Hepatic stellate cell (primary cell): ENCODE results near the gene FHIT.

Experiments used
- DNase-seq: peaks from one replicate; pipeline ENCODE4 v3.0.0; 2011; ENCODE audit warnings: low spot score

The FHIT gene

DNA sequence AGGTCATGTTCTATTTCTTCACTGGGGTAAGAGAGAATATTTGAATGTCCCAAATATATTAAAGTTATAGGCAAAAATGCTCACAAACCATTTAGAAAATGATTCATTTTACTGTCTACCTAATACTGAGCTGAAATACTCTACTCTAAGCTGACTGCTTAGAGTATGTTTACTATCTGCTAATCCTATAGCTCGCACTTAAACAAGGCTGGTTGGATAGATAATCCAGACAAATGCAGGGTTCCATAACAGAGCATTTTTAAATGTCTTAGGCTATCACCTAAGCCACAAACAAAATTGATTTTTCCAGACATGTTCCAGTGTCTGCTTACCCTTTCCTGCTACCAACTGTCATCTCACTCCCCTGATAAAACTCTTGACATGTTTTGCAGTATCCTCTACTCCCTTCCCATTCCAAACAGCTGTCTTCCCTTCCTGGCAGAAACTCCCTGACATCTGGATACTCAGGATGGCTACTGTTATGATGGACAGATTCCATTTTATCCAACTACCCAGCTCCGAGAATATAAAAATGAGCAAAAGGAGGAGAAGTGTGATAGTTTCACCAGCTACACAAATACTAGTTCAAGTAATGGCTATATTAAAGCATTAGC is 1034.7 kb downstream of the FHIT start:
- no peak for DNase-seq

DNA sequence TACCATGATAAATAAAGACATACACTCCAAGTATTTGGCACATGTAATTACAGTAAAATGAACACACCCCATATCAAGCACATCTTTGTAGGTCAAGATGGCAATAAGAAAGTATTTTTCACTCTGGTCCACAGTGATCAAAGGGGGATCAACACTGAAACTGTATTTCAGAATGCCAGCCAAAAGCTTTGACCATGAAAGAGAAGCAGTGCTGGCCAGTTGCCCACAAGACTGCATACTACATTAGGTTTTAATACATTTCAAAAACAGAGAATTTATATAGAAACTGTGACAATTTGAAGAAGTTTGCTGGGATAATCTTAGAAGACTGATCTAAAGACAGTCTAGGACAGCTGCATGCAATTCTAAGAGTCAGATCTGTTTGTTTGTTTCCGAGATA is 1035.3 kb downstream of the FHIT start:
- DNase-seq: no peak

DNA sequence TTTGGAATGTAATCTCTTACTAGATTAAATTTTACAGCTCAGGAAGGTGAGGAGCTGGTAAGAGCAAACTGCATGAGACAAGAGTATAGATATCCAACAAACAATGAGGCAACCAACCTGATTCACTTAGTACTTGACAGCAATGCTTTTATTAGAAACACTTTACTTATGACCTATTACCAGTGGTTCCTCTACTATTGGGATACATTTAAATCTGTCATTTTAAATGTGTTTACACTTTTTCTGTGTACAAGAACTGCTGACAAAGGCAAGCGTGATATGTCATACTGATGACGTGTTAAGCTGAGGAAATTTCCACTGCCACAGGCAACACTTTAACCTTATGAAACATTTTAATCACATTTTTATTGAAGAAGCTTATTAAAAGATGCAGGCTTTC is 1043.3 kb downstream of the FHIT start:
- no peak for DNase-seq

DNA sequence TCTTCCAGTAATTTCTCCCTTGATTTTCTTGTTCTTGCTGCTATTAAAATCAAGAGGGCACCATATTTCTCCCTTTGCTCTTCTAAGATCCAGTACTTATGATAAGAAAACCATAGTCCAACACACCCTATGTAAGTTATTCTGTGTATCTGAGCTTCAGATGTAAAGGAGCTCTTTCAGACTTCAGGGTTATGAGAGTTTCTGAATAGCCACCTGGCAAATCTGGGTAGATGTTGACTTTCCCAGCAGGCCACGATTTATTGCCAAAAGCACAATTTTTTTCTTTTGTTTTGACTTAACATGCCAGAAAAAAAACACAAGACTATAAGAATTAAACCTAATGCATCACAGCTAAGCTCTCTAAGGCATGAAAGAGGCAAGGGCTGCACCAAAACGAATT is 1045.0 kb downstream of the FHIT start:
- no peak for DNase-seq

- no peak for DNase-seq
These were observed 1049.1 kb downstream of the FHIT start for GRCh38 chr3:60202052-60202726.

DNA sequence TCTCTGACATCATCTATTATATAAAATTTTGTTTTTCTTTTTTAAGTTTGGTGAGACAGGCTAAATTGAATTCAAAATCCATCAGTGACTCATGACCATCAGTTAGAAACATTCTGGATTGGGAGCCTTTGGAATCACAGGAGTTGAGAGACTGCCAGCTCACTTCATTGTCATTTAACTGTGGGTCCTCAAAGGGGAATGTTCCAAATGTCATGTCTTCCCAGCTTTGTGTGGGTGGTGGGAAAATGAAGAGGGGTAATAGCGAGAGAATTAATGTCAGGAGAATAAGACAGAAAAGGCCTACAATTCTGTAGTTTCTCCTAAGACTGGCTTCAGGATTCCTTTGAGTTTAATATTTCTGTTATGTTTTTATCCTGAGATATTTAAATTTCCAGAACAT is 1051.9 kb downstream of the FHIT start:
- no peak for DNase-seq

GRCh38 chr3:60198179-60198720 is 1053.0 kb downstream of the FHIT start:
- DNase-seq: no peak

- DNase-seq: no peak
These were observed 1058.7 kb downstream of the FHIT start for GRCh38 chr3:60192297-60193114.

DNA sequence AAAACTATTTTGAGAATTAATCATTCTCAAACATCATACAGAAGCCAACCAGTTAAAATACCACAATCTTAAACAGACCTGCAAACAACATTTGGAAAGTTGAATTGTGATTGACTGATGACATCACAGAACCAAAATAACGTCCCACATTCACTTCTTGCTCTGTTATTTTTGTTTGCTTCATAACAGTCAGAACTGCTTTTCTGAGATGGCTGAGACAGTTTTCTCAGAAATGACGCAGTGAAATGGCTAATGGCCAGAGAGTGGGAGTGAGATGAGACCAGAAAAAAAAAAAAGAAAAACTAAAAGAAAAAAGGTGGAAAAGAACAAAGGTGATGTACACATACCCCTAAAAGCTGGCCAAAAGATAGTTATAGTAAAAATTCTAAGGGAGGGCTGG is 1061.2 kb downstream of the FHIT start:
- DNase-seq: no peak

DNA sequence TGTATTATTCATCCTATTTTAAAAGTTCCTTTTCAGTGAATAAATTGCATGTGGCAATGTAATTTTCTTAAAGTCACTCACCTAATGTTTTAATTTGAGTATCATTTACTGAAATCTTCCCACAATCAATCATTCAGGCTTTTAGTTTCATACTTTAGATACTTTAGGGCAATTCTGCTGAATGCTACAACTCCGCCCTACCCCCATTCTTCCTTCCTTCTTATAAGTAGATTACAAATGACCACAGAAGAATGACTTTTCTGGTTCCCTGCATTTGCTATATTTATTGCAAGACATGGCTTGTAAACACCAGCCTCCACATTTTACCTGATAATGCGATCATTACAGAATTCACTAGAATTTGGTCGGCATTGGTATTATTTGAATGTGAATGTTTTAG is 1061.9 kb downstream of the FHIT start:
- DNase-seq: no peak

DNA sequence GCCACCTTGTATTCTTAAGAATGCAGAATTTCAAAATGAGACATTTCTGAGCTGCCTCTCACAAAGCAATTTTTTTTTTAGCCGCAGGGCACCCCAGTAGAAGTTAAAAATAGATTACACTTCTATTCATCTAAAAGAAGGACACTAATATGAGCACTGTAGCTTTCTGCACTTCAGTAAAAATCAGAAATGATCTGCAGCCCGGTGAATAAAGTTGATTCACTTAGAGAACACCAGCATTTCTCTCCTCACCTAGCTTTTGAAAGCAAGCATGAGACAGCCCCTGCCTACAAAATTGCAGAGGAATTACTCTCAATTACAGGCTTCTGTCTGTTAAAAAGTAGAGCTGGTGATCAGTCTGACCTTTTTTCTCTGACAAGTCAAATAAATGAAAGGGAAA is 1062.4 kb downstream of the FHIT start:
- no peak for DNase-seq

DNA sequence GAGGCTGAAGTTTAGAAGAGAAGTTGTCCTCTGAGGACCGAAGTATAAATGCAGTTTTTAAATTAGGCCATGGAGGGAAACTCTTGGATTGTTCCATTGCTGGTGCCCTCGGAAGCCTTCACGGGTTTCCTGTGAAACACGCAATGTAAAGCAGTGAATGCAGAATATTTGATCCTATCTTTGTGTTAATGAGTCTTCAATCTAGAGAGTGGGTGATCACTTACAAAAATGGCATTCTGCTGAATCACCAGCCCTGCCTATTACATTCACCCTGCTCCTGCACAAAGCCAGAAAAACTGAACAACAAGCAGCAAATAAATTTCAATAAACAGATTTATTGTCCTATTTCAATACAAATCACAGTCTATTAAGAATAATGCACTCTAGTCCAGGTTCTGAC is 1063.9 kb downstream of the FHIT start:
- no peak for DNase-seq

DNA sequence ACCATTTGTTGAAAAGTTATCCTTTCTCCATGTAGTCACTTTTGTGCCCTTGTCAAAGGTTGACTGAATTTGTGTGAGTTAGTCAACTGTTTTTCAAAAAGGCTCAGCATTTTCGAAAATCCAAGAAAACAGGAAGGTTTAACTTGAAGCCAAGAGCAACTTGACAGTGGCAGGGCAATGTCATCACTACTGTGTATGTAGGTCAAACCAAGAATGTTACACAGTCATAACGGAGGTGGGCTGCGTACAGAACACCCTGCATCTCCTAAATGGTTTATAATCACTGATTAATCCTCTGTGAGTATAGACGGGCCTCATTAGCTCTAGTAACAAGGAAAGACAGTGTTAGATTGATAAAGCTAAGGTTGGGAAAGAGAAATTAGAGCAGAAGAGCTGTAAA is 1064.9 kb downstream of the FHIT start:
- DNase-seq: no peak

GRCh38 chr3:60185161-60185560 is 1066.1 kb downstream of the FHIT start:
- DNase-seq: no peak

DNA sequence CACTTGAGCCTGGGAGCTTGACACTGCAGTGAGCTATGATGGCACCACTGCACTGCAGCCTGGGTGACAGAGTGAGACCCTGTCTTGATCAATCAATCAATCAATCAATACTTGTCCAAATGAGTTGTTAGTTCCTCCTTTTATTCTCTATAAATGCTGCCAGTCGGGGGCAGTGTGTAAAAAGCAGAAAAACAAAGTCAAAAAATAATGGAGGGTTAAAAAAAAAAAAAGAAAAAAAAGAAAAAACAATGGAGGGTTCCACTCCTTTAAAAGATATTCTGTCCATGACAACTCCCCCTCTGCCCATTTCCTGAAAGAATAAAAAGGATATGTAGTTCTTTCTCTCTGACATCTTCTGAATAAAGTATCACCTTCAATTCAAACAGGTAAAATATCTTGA is 1068.6 kb downstream of the FHIT start:
- DNase-seq: no peak

- no peak for DNase-seq
These were observed 1072.2 kb downstream of the FHIT start for GRCh38 chr3:60178931-60179653.

DNA sequence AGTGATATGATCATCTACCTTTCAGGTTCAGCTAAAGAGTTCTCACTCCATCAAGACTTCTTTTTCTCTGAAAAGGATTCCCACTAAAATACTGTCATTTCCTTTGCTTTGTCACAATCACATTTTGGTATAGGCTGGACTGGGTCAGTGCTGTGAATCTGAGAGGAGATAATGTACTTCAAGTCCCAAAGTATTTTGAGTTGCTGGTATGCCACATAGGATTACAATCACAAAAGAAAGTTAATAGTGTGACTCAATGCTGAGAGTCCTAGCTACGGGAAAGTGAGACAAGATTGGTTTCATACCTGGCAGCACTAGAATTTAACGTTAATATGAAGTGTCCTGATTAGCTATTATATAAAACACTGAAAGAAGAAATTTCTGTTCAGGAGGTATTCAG is 1073.5 kb downstream of the FHIT start:
- no peak for DNase-seq

DNA sequence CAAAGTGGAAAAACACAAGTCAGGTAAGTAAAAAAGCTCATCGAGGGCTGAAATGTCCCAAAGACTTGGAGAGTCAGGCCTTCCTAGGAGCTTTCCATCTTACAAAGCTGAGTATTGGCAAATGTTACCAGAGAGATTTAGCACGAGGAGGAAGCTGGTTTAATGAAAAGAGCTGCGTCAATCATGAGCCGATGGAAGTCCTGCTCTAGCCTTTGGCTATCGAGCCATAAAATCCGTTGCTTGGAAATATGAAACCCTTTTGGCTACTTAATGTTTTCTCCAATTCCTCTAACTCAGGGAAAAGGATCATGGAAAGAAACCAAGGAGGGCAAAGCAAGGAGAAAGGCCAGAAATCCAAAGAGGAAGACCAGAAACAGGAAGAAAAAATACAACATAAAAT is 1074.6 kb downstream of the FHIT start:
- DNase-seq: no peak

DNA sequence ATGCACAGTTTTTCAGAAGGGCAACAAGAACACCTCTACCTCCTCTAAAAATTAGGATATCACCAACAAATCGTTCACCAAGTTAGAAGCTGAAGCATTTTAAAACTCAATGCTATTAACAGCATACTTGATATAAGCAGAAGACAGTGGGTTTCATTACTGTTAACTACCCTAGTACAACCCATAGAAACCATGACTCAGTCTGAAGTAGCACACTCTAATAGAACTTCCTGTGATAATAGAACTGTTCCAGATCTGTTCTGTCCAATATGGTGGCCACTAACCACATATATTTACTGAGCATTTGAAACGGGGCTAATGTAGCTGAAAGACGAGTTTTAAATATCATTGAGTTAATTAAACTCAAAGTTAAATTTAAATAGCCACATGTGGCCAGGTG is 1075.6 kb downstream of the FHIT start:
- no peak for DNase-seq

- no peak for DNase-seq
These were observed 1081.5 kb downstream of the FHIT start for GRCh38 chr3:60169755-60170154.

- no peak for DNase-seq
These were observed 1084.1 kb downstream of the FHIT start for GRCh38 chr3:60167186-60167585.
